ENCODE results near the gene MGP. TPM values are rescaled to one million over a fixed set of nuclear protein-coding genes. Genes with fewer than 3 reads are reported as not detected.

The MGP gene
- total and polyA plus RNA-seq, 5 donors, result 660 to 1,578 (median 1,019) TPM

GRCh38 chr12:14920475-14921126, 34.9 kb upstream of the MGP start:
- DNase-seq (no peak), ATAC-seq (no peak)
- intact Hi-C loops (cut with DNase I), result no loop called here
- H3K27me3 ChIP-seq (ENCODE audit: control insufficient read depth, insufficient read depth), result no peaks in the 10 kb centered on the region
- H3K4me1 ChIP-seq (ENCODE audit: control insufficient read depth, insufficient read depth, low read length), result no peaks in the 10 kb centered on the region
- H3K9me3 ChIP-seq (ENCODE audit: control insufficient read depth, low read length), result no peaks in the 10 kb centered on the region
- 78% methylated on average over 7 of the region's 7 CpGs for WGBS
- no peak overlapping the region for H3K4me3 ChIP-seq (ENCODE audit: low read length)
- no peak overlapping the region for H3K27ac ChIP-seq (ENCODE audit: low read length)

- ATAC-seq (no peak), DNase-seq (no peak)
- Histone ChIP-seq H3K27me3 (ENCODE audit: control insufficient read depth, insufficient read depth) (no peaks in the 10 kb centered on the region), H3K9me3 (ENCODE audit: control insufficient read depth, low read length) (no peaks in the 10 kb centered on the region), H3K4me3 (ENCODE audit: low read length) (no peak overlapping the region), H3K4me1 (ENCODE audit: control insufficient read depth, insufficient read depth, low read length) (no peaks in the 10 kb centered on the region), H3K27ac (ENCODE audit: low read length) (no peak overlapping the region)
- intact Hi-C loops (cut with DNase I), result no loop called here
These were observed 33.8 kb upstream of the MGP start for GRCh38 chr12:14919455-14919854.

GRCh38 chr12:14915736-14916135, 30.1 kb upstream of the MGP start:
- H3K4me1 ChIP-seq (ENCODE audit: control insufficient read depth, insufficient read depth, low read length), result no peaks in the 10 kb centered on the region
- no peak overlapping the region for H3K27ac ChIP-seq (ENCODE audit: low read length)
- no peaks in the 10 kb centered on the region for H3K27me3 ChIP-seq (ENCODE audit: control insufficient read depth, insufficient read depth)
- ATAC-seq, result no peak
- intact Hi-C loops (cut with DNase I), result no loop called here
- no peak overlapping the region for H3K4me3 ChIP-seq (ENCODE audit: low read length)
- no peaks in the 10 kb centered on the region for H3K9me3 ChIP-seq (ENCODE audit: control insufficient read depth, low read length)
- DNase-seq, result no peak
- 61% methylated on average over 2 of the region's 2 CpGs for WGBS

- no peaks in the 10 kb centered on the region for H3K27me3 ChIP-seq (ENCODE audit: control insufficient read depth, insufficient read depth)
- no peak overlapping the region for H3K4me3 ChIP-seq (ENCODE audit: low read length)
- H3K4me1 ChIP-seq (ENCODE audit: control insufficient read depth, insufficient read depth, low read length), result no peaks in the 10 kb centered on the region
- H3K27ac ChIP-seq (ENCODE audit: low read length), result peak overlapping the region; percentile 19
- DNase-seq, result peak; percentile 72 to 86 (median 77)
- 55% methylated on average over 4 of the region's 4 CpGs for WGBS
- intact Hi-C loops (cut with DNase I), result no loop called here
- peak; percentile 90 to 91 for ATAC-seq
- no peaks in the 10 kb centered on the region for H3K9me3 ChIP-seq (ENCODE audit: control insufficient read depth, low read length)
These were observed 27.7 kb upstream of the MGP start for GRCh38 chr12:14913381-14913781.

GRCh38 chr12:14911131-14911530, 25.5 kb upstream of the MGP start:
- DNase-seq (no peak), ATAC-seq (no peak)
- Histone ChIP-seq H3K27me3 (ENCODE audit: control insufficient read depth, insufficient read depth) (no peaks in the 10 kb centered on the region), H3K4me1 (ENCODE audit: control insufficient read depth, insufficient read depth, low read length) (no peaks in the 10 kb centered on the region), H3K4me3 (ENCODE audit: low read length) (no peak overlapping the region), H3K9me3 (ENCODE audit: control insufficient read depth, low read length) (no peaks in the 10 kb centered on the region), H3K27ac (ENCODE audit: low read length) (no peak overlapping the region)
- WGBS, result 83% methylated on average over 2 of the region's 2 CpGs
- intact Hi-C loops (cut with DNase I), result no loop called here

- ATAC-seq (no peak), DNase-seq (no peak)
- no peaks in the 10 kb centered on the region for H3K27me3 ChIP-seq (ENCODE audit: control insufficient read depth, insufficient read depth)
- no peak overlapping the region for H3K4me3 ChIP-seq (ENCODE audit: low read length)
- WGBS, result 85% methylated on average over 5 of the region's 5 CpGs
- H3K4me1 ChIP-seq (ENCODE audit: control insufficient read depth, insufficient read depth, low read length), result peaks cover under 1% of the 10 kb centered on the region
- intact Hi-C loops (cut with DNase I), result no loop called here
- no peak overlapping the region for H3K27ac ChIP-seq (ENCODE audit: low read length)
- no peaks in the 10 kb centered on the region for H3K9me3 ChIP-seq (ENCODE audit: control insufficient read depth, low read length)
These were observed 24.6 kb upstream of the MGP start for GRCh38 chr12:14910090-14910915.

GRCh38 chr12:14907953-14908352, 22.3 kb upstream of the MGP start:
- Histone ChIP-seq H3K27me3 (ENCODE audit: control insufficient read depth, insufficient read depth) (no peaks in the 10 kb centered on the region), H3K9me3 (ENCODE audit: control insufficient read depth, low read length) (no peaks in the 10 kb centered on the region), H3K4me1 (ENCODE audit: control insufficient read depth, insufficient read depth, low read length) (peaks cover 13% of the 10 kb centered on the region), H3K27ac (ENCODE audit: low read length) (no peak overlapping the region), H3K4me3 (ENCODE audit: low read length) (no peak overlapping the region)
- DNase-seq (no peak), ATAC-seq (no peak)
- intact Hi-C loops (cut with DNase I), result loop anchor here in 1 of 4 donors (2.0 kb wide), 1 partner anchor 49 kb away; no protein-coding TSS in a partner anchor
- WGBS, result 95% methylated on average over 1 of the region's 1 CpG

GRCh38 chr12:14906114-14906513, 20.5 kb upstream of the MGP start:
- 78% methylated on average over 5 of the region's 5 CpGs for WGBS

GRCh38 chr12:14905269-14906004, 19.8 kb upstream of the MGP start:
- DNase-seq, result peak in 2 of 3 donors; percentile 69 to 87
- WGBS, result 19% methylated on average over 5 of the region's 5 CpGs
- Histone ChIP-seq H3K27me3 (ENCODE audit: control insufficient read depth, insufficient read depth) (no peaks in the 10 kb centered on the region), H3K4me1 (ENCODE audit: control insufficient read depth, insufficient read depth, low read length) (peaks cover 14% of the 10 kb centered on the region), H3K9me3 (ENCODE audit: control insufficient read depth, low read length) (no peaks in the 10 kb centered on the region), H3K4me3 (ENCODE audit: low read length) (no peak overlapping the region), H3K27ac (ENCODE audit: low read length) (peak overlapping the region; percentile 75)
- intact Hi-C loops (cut with DNase I), result loop anchor here in 1 of 4 donors (2.0 kb wide), 1 partner anchor 51 kb away; no protein-coding TSS in a partner anchor
- peak; percentile 78 for ATAC-seq

More at GRCh38 chr12:14906114-14906513, 20.5 kb upstream of the MGP start:
- ATAC-seq (no peak), DNase-seq (no peak)
- H3K4me1 ChIP-seq (ENCODE audit: control insufficient read depth, insufficient read depth, low read length), result peaks cover 13% of the 10 kb centered on the region
- H3K27me3 ChIP-seq (ENCODE audit: control insufficient read depth, insufficient read depth), result no peaks in the 10 kb centered on the region
- intact Hi-C loops (cut with DNase I), result loop anchor here in 1 of 4 donors (2.0 kb wide), 1 partner anchor 51 kb away; no protein-coding TSS in a partner anchor
- no peaks in the 10 kb centered on the region for H3K9me3 ChIP-seq (ENCODE audit: control insufficient read depth, low read length)
- peak overlapping the region; percentile 8 for H3K27ac ChIP-seq (ENCODE audit: low read length)
- no peak overlapping the region for H3K4me3 ChIP-seq (ENCODE audit: low read length)

- Histone ChIP-seq H3K27me3 (ENCODE audit: control insufficient read depth, insufficient read depth) (no peaks in the 10 kb centered on the region), H3K9me3 (ENCODE audit: control insufficient read depth, low read length) (no peaks in the 10 kb centered on the region), H3K27ac (ENCODE audit: low read length) (peak overlapping the region; percentile 89), H3K4me1 (ENCODE audit: control insufficient read depth, insufficient read depth, low read length) (peaks cover 15% of the 10 kb centered on the region), H3K4me3 (ENCODE audit: low read length) (no peak overlapping the region)
- no peak for DNase-seq
- intact Hi-C loops (cut with DNase I), result no loop called here
- no peak for ATAC-seq
- WGBS, result 47% methylated on average over 8 of the region's 8 CpGs
These were observed 19.2 kb upstream of the MGP start for GRCh38 chr12:14904854-14905253.
